Upper lobe of left lung (tissue), 4 donors: ENCODE measurements around the gene ITGA1.

Source experiments
- CTCF ChIP-seq, 6 experiments: fragments of 450-650 bp in 4 of 6; fragments of 200-600 bp in 2 of 6; sonication (generic) in 2 of 6; IDR thresholded peaks; one replicate each; pipeline ENCODE4 v1.5.1; 2016 to 2019; ENCODE audit warnings: antibody characterized with exemption in 6 of 6
- EP300 ChIP-seq, 4 donors: sonication (generic); formaldehyde crosslinking; IDR thresholded peaks; one replicate each; pipeline ENCODE4 v1.5.1; 2017; ENCODE audit warnings: antibody characterized with exemption in 4 of 4, control low read depth in 2 of 4
- POLR2A ChIP-seq, 4 donors: fragments of 450-650 bp; IDR thresholded peaks; one replicate each; pipeline ENCODE4 v1.5.1; 2016 to 2017; ENCODE audit warnings: antibody characterized with exemption in 4 of 4, mild to moderate bottlenecking in 2 of 4

GRCh38 chr5:52898961-52899680, 111.4 kb downstream of the ITGA1 start:
- TF ChIP-seq CTCF (IDR thresholded peaks at IDR 0.05) = no peak
- no peak for TF ChIP-seq EP300 (IDR thresholded peaks at IDR 0.05)
- TF ChIP-seq POLR2A (IDR thresholded peaks at IDR 0.05) = no peak
